ENCODE measurements around the gene SF3A2.

SF3A2 gene

GRCh38 chr19:2253106-2254063 lies 16.8 kb downstream of the SF3A2 start:
- DNase-seq (ENCODE audit: low read depth): no peak

GRCh38 chr19:2254064-2254872 lies 17.6 kb downstream of the SF3A2 start:
- DNase-seq (ENCODE audit: low read depth): no peak

- no peak for DNase-seq (ENCODE audit: low read depth)
These were observed 18.7 kb downstream of the SF3A2 start for GRCh38 chr19:2255112-2255845.

- no peak for DNase-seq (ENCODE audit: low read depth)
These were observed 19.5 kb downstream of the SF3A2 start, which contains the start of gene JSRP1 for GRCh38 chr19:2255982-2256685. Gene JSRP1, minus strand, starts transcription at chr19:2256417. Its CDS starts 1,103 bp downstream, at chr19:2255314.

GRCh38 chr19:2259336-2259735 lies 22.7 kb downstream of the SF3A2 start:
- DNase-seq (ENCODE audit: low read depth): no peak

- DNase-seq (ENCODE audit: low read depth): no peak
These were observed 23.7 kb downstream of the SF3A2 start for GRCh38 chr19:2260341-2260805.

- no peak for DNase-seq (ENCODE audit: low read depth)
These were observed 25.0 kb downstream of the SF3A2 start for GRCh38 chr19:2261438-2262172.

- no peak for DNase-seq (ENCODE audit: low read depth)
These were observed 29.8 kb downstream of the SF3A2 start for GRCh38 chr19:2266183-2266993.

- no peak for DNase-seq (ENCODE audit: low read depth)
These were observed 31.8 kb downstream of the SF3A2 start for GRCh38 chr19:2268480-2268830.

- no peak for DNase-seq (ENCODE audit: low read depth)
These were observed 32.2 kb downstream of the SF3A2 start for GRCh38 chr19:2268861-2269243.

GRCh38 chr19:2269244-2270156 lies 32.9 kb downstream of the SF3A2 start:
- peak; percentile 61 for DNase-seq (ENCODE audit: low read depth)

- no peak for DNase-seq (ENCODE audit: low read depth)
These were observed 33.5 kb downstream of the SF3A2 start for GRCh38 chr19:2270157-2270422.

- DNase-seq (ENCODE audit: low read depth): no peak
These were observed 34.0 kb downstream of the SF3A2 start for GRCh38 chr19:2270423-2271233.

- DNase-seq (ENCODE audit: low read depth): peak; percentile 53
These were observed 34.8 kb downstream of the SF3A2 start for GRCh38 chr19:2271234-2272103.

GRCh38 chr19:2273356-2274184 lies 36.9 kb downstream of the SF3A2 start:
- no peak for DNase-seq (ENCODE audit: low read depth)

GRCh38 chr19:2274185-2274711 lies 37.6 kb downstream of the SF3A2 start:
- DNase-seq (ENCODE audit: low read depth): no peak

Measured in HS-5 (cell line).